NCI-H748 (cell line): ENCODE measurements around the gene KIF1B.
A peak's percentile ranks its signal among the peaks of the same experiment; 100 is the strongest.
"Not testable (repeated sequence)": the region's sequence is repeated elsewhere in the genome, so short reads cannot be mapped to it uniquely, and the experiment has no call there.

Experiments used
- DNase-seq: peaks from one replicate; lab custom pipeline; 2025; ENCODE audit not compliant: unreplicated experiment; lab: John Stamatoyannopoulos, UW

KIF1B gene

GRCh38 chr1:10421637-10422036 is 211.3 kb downstream of the KIF1B start:
- DNase-seq = no peak

DNA sequence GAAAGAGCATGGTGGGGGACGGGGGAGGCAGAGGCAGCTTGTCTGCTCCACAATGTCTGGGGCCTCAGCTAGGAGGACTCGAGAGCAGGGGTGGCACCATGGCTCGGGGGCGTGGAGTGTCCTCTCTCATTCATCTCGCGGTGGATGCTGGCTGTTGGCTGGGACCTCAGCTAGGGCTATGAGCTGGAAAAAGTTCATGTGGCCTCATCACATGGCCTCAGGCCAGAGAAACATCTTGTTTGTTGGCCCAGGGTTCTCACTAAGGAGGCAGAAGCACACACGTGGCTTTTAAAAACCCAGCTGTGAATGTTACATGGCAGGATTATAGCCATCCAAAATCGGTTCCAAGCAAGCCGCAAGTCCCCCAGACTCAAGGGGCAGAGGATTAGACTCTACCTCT is 213.7 kb downstream of the KIF1B start:
- no peak for DNase-seq

GRCh38 chr1:10424651-10425050 is 214.3 kb downstream of the KIF1B start:
- no peak for DNase-seq

- not testable (repeated sequence) for DNase-seq
Measured at GRCh38 chr1:10425826-10426534, 215.6 kb downstream of the KIF1B start.

GRCh38 chr1:10426535-10426848 is 216.1 kb downstream of the KIF1B start:
- DNase-seq = not testable (repeated sequence)

DNA sequence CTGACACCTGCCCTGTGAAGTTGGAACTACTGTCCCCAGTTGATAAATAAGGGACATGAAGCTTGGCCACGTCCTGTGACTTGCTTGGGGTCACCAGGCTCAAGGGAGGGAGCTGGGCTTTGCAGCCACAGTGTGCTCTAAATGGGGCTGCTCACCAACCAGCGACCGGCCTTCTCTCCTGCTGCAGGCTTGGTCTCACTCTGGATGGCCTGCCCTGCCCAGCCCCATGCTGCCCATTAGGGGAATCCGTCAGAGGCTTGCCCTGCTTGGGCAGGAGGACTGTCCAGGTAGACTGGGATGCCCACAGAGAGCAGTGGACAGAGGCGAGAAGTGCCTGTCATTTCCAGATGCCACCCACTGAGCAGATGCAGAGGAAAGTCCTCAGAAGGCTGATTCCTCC is 218.6 kb downstream of the KIF1B start:
- no peak for DNase-seq

- no peak for DNase-seq
Measured at GRCh38 chr1:10429868-10430215, 219.5 kb downstream of the KIF1B start.

- peak; percentile 91 for DNase-seq
Measured at GRCh38 chr1:10430216-10431069, 220.1 kb downstream of the KIF1B start, which contains the start of gene CENPS. Gene CENPS (plus strand): TSS chr1:10430433. CDS start chr1:10430518, 85 bp downstream.
